HepG2 (cell line): ENCODE results near the gene GNG12. TPM values are rescaled to one million over a fixed set of nuclear protein-coding genes. Genes with fewer than 3 reads are reported as not detected.
A peak's percentile ranks its signal among the peaks of the same experiment; 100 is the strongest.

Experiments used
- ATAC-seq: fragments of 200-7000 bp; cut with Tn5 transposase; 3 replicates; pipeline ENCODE4 v1.9.1; 2020; ENCODE audit warnings: mild to moderate bottlenecking, moderate library complexity
- BruUV-seq: library from RNA; stranded (reverse); fragments of 400-500 nt; replicated peaks from 2 replicates; lab custom pipeline; 2021; lab: Mats Ljungman, UMichigan
- CTCF ChIA-PET: fragments of 300-600 bp; formaldehyde crosslinking; extraction: SDS; loops from one replicate; lab custom pipeline; 2021; ENCODE audit warnings: low total read pairs, inconsistent platforms, low intra/inter-chr PET ratio; lab: Yijun Ruan, JAX
- POLR2A ChIA-PET: fragments of 350-600 bp; sonication (Branson Sonifier 250); formaldehyde crosslinking; loops from one replicate; lab custom pipeline; 2020; ENCODE audit warnings: antibody characterized with exemption, inconsistent platforms; lab: Yijun Ruan, JAX
- DNase-seq: peaks from one replicate; pipeline ENCODE4 v3.0.0-alpha.2; 2015; ENCODE audit warnings: low spot score
- FAIRE-seq: peaks from 3 replicates; lab custom pipeline; 2011; peaks lifted over from hg19 to GRCh38; lab: Jason Lieb, UNC
- H2AFZ ChIP-seq: one replicate; pipeline ENCODE4 v1.6.1; 2011; ENCODE audit warnings: low read length, inconsistent platforms
- H3K27ac ChIP-seq: fragments of 300-600 bp; 3 replicates; pipeline ENCODE4 v1.8.0; 2011; ENCODE audit warnings: mixed run types, mild to moderate bottlenecking, mixed read lengths, low read length, inconsistent platforms; ENCODE audit not compliant: insufficient read depth; ENCODE audit errors: extremely low read length
- H3K27me3 ChIP-seq, 2 experiments: fragments of 200-600 bp in 1 of 2; 2 replicates in 1 of 2; 3 replicates in 1 of 2; pipeline versions ENCODE4 v1.6.0 to v1.8.0; 2011; ENCODE audit warnings: low read length in 2 of 2, mild to moderate bottlenecking in 2 of 2, moderate library complexity in 2 of 2, inconsistent platforms in 1 of 2; ENCODE audit not compliant: insufficient read depth in 2 of 2, control insufficient read depth in 1 of 2
- H3K36me3 ChIP-seq, 2 experiments: fragments of 200-600 bp in 1 of 2; replicated peaks in 1 of 2; 2 replicates in 1 of 2; 3 replicates in 1 of 2; pipeline versions ENCODE4 v1.5.1 to v1.8.0; 2011; ENCODE audit warnings: low read length in 2 of 2, inconsistent platforms in 1 of 2; ENCODE audit not compliant: insufficient read depth in 2 of 2, control insufficient read depth in 1 of 2
- H3K4me1 ChIP-seq: 2 replicates; pipeline ENCODE4 v1.5.1; 2012; ENCODE audit warnings: low read length, inconsistent platforms; ENCODE audit not compliant: insufficient read depth
- H3K4me2 ChIP-seq: 2 replicates; pipeline ENCODE4 v1.6.0; 2011; ENCODE audit warnings: low read depth, low read length, inconsistent platforms
- H3K4me3 ChIP-seq, 3 experiments: fragments of 200-600 bp in 1 of 3; sonication (generic), shearing (Covaris generic) in 1 of 3; replicated peaks in 1 of 3; 2 replicates each; pipeline ENCODE4 v1.5.1; 2011 to 2016; ENCODE audit warnings: low read length in 3 of 3, inconsistent platforms in 2 of 3, low read depth in 2 of 3, mild to moderate bottlenecking in 2 of 3, control low read depth in 1 of 3, mixed read lengths in 1 of 3; ENCODE audit not compliant: insufficient read depth in 1 of 3
- H3K79me2 ChIP-seq: one replicate; pipeline ENCODE4 v1.6.1; 2011; ENCODE audit warnings: low read length, inconsistent platforms; ENCODE audit not compliant: insufficient read depth
- H3K9ac ChIP-seq: 2 replicates; pipeline ENCODE4 v1.6.0; 2011; ENCODE audit warnings: mild to moderate bottlenecking, low read depth, low read length, inconsistent platforms; ENCODE audit not compliant: insufficient read depth
- H3K9me3 ChIP-seq: 2 replicates; pipeline ENCODE4 v1.5.1; 2012; ENCODE audit warnings: mild to moderate bottlenecking, low read length
- H4K20me1 ChIP-seq: 2 replicates; pipeline ENCODE4 v1.6.0; 2011; ENCODE audit warnings: inconsistent platforms, mild to moderate bottlenecking, low read length, moderate library complexity; ENCODE audit not compliant: insufficient read depth
- DMAP1 ChIP-seq: IDR thresholded peaks from 2 replicates; pipeline ENCODE4 v1.6.1; 2016
- GABPA ChIP-seq, 2 experiments: IDR thresholded peaks; 2 replicates each; pipeline ENCODE4 v1.6.1; 2011 to 2016; ENCODE audit warnings: low read depth in 2 of 2, low read length in 1 of 2, missing biosample characterization in 1 of 2, missing genetic modification characterization in 1 of 2
- KDM2A ChIP-seq: sonication (generic); formaldehyde crosslinking; IDR thresholded peaks from 2 replicates; pipeline ENCODE4 v1.4.0; 2020; ENCODE audit warnings: low read depth, missing genetic modification reagents, borderline replicate concordance
- MAFK ChIP-seq, 2 experiments: IDR thresholded peaks in 1 of 2; conservative IDR thresholded peaks in 1 of 2; 2 replicates each; pipeline ENCODE4 v1.6.1; 2011; ENCODE audit warnings: improper control_type of control experiment in 2 of 2, low read length in 2 of 2
- RBFOX2 ChIP-seq: fragments of 200-400 bp; formaldehyde crosslinking; IDR thresholded peaks from 2 replicates; pipeline ENCODE4 v1.6.1; 2017; ENCODE audit warnings: low read depth, mild to moderate bottlenecking, low read length
- SALL1 ChIP-seq: sonication (generic); formaldehyde crosslinking; IDR thresholded peaks from 2 replicates; pipeline ENCODE4 v1.8.0; 2022; ENCODE audit warnings: mild to moderate bottlenecking, missing genetic modification reagents
- YY1 ChIP-seq: IDR thresholded peaks from 2 replicates; pipeline ENCODE4 v1.6.1; 2011; ENCODE audit warnings: low read length, low read depth, moderate library complexity, mild to moderate bottlenecking; ENCODE audit not compliant: insufficient read depth, insufficient replicate concordance
- WGBS: methylation state at CpG from one replicate; pipeline ENCODE4 v1.1.6; 2017; ENCODE audit warnings: low lambda C conversion rate; 5-methylcytosine and 5-hydroxymethylcytosine counted together
- in situ Hi-C: cut with HindIII; loops from 2 replicates; pipeline ENCODE4 v1.10.0; 2017; ENCODE audit warnings: low pct_unique_long_range_greater_than_20kb; ENCODE audit not compliant: extremely low pct_ligation_motif_present
- intact Hi-C: fragments of 100-400 bp; cut with micrococcal nuclease; formaldehyde crosslinking; loops from one replicate; pipeline ENCODE4 v1.10.0; 2022; ENCODE audit not compliant: unreplicated experiment
- polyA plus RNA-seq, 8 experiments: library from polyadenylated mRNA; depleted of rRNA in 3 of 8; stranded (reverse) in 7 of 8; unstranded in 1 of 8; fragments of >200 nt; fragmentation: Illumina TruSeq in 4 of 8; extraction: Trizol in 4 of 8; gene quantifications; 2 replicates each; pipeline versions ENCODE4 v1.2.1 to v1.2.3, GENCODE V29; 2011 to 2016; ENCODE audit warnings: low read depth in 4 of 8, missing spikeins in 1 of 8, mixed read lengths in 1 of 8; ENCODE audit not compliant: insufficient read depth in 1 of 8
- total RNA-seq, 5 experiments: library from RNA; depleted of rRNA; stranded (reverse); fragments of >200 nt; fragmentation: Illumina TruSeq; extraction: Trizol; gene quantifications; 2 replicates each; pipeline ENCODE4 v1.2.3, GENCODE V29; 2016; ENCODE audit warnings: low read depth in 1 of 5
- TF ChIP-seq, protein P1 (sequence below): sonication (generic); formaldehyde crosslinking; IDR thresholded peaks from 2 replicates; pipeline ENCODE4 v1.5.0; 2020; ENCODE audit warnings: missing genetic modification reagents, mild to moderate bottlenecking, borderline replicate concordance
- TF ChIP-seq, protein P2 (sequence below): sonication (generic); formaldehyde crosslinking; IDR thresholded peaks from 2 replicates; pipeline ENCODE4 v1.4.0; 2020; ENCODE audit warnings: missing genetic modification reagents

The GNG12 gene
- total and polyA plus RNA-seq, 2 of the 13 experiments (the other 11 are each of a cell fraction or from before 2014, with no cell fraction given) = 0.11 TPM

GRCh38 chr1:67683766-67684525 is 149.3 kb downstream of the GNG12 start:
- Histone ChIP-seq H3K9me3 (no peaks in the 10 kb centered on the region), H2AFZ (no peak overlapping the region), H3K27me3 (no peaks in the 10 kb centered on the region; a peak in 1 of 5 replicates), H3K27ac (peak overlapping the region; percentile 49), H3K9ac (peak overlapping the region; percentile 71), H3K4me3 (peak overlapping the region; percentile 53 to 63 (median 62)), H3K4me2 (peak overlapping the region; percentile 95), H4K20me1 (peaks cover 15% of the 10 kb centered on the region), H3K4me1 (peaks cover 54% of the 10 kb centered on the region), H3K79me2 (peaks cover 28% of the 10 kb centered on the region), H3K36me3 (peaks cover 1 to 12% of the 10 kb centered on the region in 2 experiments; a peak in 2 of 5 replicates)
- FAIRE-seq = no peak
- WGBS = 0% methylated on average over 6 of the region's 8 CpGs
- in situ Hi-C loops = loop anchor here (5.0 to 10.0 kb wide), 2 partner anchors 119 to 147 kb away; no protein-coding TSS in a partner anchor
- intact Hi-C loops = loop anchor here (1.0 to 5.0 kb wide), 2 partner anchors 37 to 150 kb away; no protein-coding TSS in a partner anchor
- CTCF ChIA-PET = no interaction called here
- no TSS peak for BruUV-seq
- no peak for DNase-seq
- ATAC-seq = no peak
- TF ChIP-seq DMAP1 (CRISPR knock-in tag) = peak; percentile 8; the same call in 1 of the 2 replicates
- 0 out of 4 replicates have a peak, but pooled peaks of 1 of the 2 experiments have one; percentile 0 for TF ChIP-seq MAFK (conservative IDR thresholded peaks at IDR 0.05 in 1 of 2, IDR thresholded peaks at IDR 0.05 in 1 of 2; ENCODE audit: low read length in 2 of 2)
- peak; percentile 22 for TF ChIP-seq YY1
- TF ChIP-seq RBFOX2 = peak; percentile 30; the same call in 1 of the 2 replicates
- TF ChIP-seq SALL1 = 0 out of 2 replicates have a peak, but pooled peaks have one; percentile 10
- TF ChIP-seq, protein P1, sequence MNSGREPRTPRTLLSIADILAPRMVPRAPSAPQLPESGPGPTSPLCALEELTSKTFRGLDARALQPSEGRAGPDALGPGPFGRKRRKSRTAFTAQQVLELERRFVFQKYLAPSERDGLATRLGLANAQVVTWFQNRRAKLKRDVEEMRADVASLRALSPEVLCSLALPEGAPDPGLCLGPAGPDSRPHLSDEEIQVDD (CRISPR knock-in tag) = no peak
- TF ChIP-seq GABPA (IDR thresholded peaks at IDR 0.05; ENCODE audit: low read depth, low read length) = no peak
- no peak for TF ChIP-seq GABPA (CRISPR knock-in tag; IDR thresholded peaks at IDR 0.05; ENCODE audit: low read depth)
- no peak for TF ChIP-seq KDM2A (CRISPR knock-in tag)
- TF ChIP-seq, protein P2, sequence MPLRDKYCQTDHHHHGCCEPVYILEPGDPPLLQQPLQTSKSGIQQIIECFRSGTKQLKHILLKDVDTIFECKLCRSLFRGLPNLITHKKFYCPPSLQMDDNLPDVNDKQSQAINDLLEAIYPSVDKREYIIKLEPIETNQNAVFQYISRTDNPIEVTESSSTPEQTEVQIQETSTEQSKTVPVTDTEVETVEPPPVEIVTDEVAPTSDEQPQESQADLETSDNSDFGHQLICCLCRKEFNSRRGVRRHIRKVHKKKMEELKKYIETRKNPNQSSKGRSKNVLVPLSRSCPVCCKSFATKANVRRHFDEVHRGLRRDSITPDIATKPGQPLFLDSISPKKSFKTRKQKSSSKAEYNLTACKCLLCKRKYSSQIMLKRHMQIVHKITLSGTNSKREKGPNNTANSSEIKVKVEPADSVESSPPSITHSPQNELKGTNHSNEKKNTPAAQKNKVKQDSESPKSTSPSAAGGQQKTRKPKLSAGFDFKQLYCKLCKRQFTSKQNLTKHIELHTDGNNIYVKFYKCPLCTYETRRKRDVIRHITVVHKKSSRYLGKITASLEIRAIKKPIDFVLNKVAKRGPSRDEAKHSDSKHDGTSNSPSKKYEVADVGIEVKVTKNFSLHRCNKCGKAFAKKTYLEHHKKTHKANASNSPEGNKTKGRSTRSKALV = 0 out of 2 replicates have a peak, but pooled peaks have one; percentile 13
- POLR2A ChIA-PET = interaction anchor here (1.3 to 4.3 kb wide), 17 partner anchors 12 to 161 kb away, joined by 3 to 114 read pairs (median 11); no protein-coding TSS in a partner anchor
